ENCODE data around the gene CHCHD4. TPM values are rescaled to one million over a fixed set of nuclear protein-coding genes. Genes with fewer than 3 reads are reported as not detected.

CHCHD4 gene
- total and polyA plus RNA-seq, 2 experiments from 2014 or later = 31.1 to 39.2 TPM

DNA sequence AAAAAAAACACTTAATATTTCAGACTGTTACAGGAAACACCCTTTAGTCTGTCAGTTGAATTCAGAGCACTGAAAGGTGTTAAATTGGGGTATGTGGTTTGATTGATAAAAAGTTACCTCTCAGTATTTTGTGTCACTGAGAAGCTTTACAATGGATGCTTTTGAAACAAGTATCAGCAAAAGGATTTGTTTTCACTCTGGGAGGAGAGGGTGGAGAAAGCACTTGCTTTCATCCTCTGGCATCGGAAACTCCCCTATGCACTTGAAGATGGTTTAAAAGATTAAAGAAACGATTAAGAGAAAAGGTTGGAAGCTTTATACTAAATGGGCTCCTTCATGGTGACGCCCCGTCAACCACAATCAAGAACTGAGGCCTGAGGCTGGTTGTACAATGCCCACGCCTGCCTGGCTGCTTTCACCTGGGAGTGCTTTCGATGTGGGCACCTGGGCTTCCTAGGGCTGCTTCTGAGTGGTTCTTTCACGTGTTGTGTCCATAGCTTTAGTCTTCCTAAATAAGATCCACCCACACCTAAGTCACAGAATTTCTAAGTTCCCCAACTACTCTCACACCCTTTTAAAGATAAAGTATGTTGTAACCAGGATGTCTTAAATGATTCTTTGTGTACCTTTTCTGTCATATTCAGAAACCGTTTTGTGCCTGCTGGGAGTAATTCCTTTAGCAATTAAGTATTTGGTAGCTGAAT lies 18.0 kb upstream of the CHCHD4 start:
- ATAC-seq = no peak

More for the DNA sequence above, 18.0 kb upstream of the CHCHD4 start:
- H3K4me1 ChIP-seq (ENCODE audit: insufficient read depth) = peaks cover 4% of the 10 kb centered on the region; the same call in 1 of the 2 replicates
- no peaks in the 10 kb centered on the region for H3F3A ChIP-seq (replicated peaks; ENCODE audit: low read depth)
- no peaks in the 10 kb centered on the region for H4K20me1 ChIP-seq (replicated peaks; ENCODE audit: insufficient read depth)
- peaks cover 9% of the 10 kb centered on the region for H3K27me3 Mint-ChIP-seq (ENCODE audit: insufficient read depth, low read depth, poor library complexity)
- H3K27ac Mint-ChIP-seq = no peak overlapping the region
- H3K9me2 ChIP-seq (ENCODE audit: insufficient read depth) = no peaks in the 10 kb centered on the region
- no peak overlapping the region for H3K4me3 Mint-ChIP-seq
- TF ChIP-seq EZH2phosphoT487 (IDR thresholded peaks at IDR 0.05; ENCODE audit: unreplicated experiment) (no peak), JUNB (IDR thresholded peaks at IDR 0.05; ENCODE audit: unreplicated experiment) (no peak), ZNF331 (CRISPR knock-in tag; IDR thresholded peaks at IDR 0.05; ENCODE audit: low read depth) (no peak), NANOG (IDR thresholded peaks at IDR 0.05; ENCODE audit: borderline replicate concordance) (no peak), EZH2 (IDR thresholded peaks at IDR 0.05; ENCODE audit: low read depth, unreplicated experiment) (no peak), ZNF114 (CRISPR knock-in tag; IDR thresholded peaks at IDR 0.05) (no peak), POLR2AphosphoS5 (IDR thresholded peaks at IDR 0.05; ENCODE audit: low read depth) (no peak), CREB1 (CRISPR knock-in tag; IDR thresholded peaks at IDR 0.05; ENCODE audit: low read depth) (no peak), STAT1 (IDR thresholded peaks at IDR 0.05; ENCODE audit: unreplicated experiment) (no peak)
- TF ChIP-seq, protein P1, sequence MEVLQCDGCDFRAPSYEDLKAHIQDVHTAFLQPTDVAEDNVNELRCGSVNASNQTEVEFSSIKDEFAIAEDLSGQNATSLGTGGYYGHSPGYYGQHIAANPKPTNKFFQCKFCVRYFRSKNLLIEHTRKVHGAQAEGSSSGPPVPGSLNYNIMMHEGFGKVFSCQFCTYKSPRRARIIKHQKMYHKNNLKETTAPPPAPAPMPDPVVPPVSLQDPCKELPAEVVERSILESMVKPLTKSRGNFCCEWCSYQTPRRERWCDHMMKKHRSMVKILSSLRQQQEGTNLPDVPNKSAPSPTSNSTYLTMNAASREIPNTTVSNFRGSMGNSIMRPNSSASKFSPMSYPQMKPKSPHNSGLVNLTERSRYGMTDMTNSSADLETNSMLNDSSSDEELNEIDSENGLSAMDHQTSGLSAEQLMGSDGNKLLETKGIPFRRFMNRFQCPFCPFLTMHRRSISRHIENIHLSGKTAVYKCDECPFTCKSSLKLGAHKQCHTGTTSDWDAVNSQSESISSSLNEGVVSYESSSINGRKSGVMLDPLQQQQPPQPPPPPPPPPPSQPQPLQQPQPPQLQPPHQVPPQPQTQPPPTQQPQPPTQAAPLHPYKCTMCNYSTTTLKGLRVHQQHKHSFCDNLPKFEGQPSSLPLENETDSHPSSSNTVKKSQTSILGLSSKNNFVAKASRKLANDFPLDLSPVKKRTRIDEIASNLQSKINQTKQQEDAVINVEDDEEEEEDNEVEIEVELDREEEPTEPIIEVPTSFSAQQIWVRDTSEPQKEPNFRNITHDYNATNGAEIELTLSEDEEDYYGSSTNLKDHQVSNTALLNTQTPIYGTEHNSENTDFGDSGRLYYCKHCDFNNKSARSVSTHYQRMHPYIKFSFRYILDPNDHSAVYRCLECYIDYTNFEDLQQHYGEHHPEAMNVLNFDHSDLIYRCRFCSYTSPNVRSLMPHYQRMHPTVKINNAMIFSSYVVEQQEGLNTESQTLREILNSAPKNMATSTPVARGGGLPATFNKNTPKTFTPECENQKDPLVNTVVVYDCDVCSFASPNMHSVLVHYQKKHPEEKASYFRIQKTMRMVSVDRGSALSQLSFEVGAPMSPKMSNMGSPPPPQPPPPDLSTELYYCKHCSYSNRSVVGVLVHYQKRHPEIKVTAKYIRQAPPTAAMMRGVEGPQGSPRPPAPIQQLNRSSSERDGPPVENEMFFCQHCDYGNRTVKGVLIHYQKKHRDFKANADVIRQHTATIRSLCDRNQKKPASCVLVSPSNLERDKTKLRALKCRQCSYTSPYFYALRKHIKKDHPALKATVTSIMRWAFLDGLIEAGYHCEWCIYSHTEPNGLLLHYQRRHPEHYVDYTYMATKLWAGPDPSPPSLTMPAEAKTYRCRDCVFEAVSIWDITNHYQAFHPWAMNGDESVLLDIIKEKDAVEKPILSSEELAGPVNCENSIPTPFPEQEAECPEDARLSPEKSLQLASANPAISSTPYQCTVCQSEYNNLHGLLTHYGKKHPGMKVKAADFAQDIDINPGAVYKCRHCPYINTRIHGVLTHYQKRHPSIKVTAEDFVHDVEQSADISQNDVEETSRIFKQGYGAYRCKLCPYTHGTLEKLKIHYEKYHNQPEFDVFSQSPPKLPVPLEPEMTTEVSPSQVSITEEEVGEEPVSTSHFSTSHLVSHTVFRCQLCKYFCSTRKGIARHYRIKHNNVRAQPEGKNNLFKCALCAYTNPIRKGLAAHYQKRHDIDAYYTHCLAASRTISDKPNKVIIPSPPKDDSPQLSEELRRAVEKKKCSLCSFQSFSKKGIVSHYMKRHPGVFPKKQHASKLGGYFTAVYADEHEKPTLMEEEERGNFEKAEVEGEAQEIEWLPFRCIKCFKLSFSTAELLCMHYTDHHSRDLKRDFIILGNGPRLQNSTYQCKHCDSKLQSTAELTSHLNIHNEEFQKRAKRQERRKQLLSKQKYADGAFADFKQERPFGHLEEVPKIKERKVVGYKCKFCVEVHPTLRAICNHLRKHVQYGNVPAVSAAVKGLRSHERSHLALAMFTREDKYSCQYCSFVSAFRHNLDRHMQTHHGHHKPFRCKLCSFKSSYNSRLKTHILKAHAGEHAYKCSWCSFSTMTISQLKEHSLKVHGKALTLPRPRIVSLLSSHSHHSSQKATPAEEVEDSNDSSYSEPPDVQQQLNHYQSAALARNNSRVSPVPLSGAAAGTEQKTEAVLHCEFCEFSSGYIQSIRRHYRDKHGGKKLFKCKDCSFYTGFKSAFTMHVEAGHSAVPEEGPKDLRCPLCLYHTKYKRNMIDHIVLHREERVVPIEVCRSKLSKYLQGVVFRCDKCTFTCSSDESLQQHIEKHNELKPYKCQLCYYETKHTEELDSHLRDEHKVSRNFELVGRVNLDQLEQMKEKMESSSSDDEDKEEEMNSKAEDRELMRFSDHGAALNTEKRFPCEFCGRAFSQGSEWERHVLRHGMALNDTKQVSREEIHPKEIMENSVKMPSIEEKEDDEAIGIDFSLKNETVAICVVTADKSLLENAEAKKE (CRISPR knock-in tag; IDR thresholded peaks at IDR 0.05) = no peak
- TF ChIP-seq, protein P2, sequence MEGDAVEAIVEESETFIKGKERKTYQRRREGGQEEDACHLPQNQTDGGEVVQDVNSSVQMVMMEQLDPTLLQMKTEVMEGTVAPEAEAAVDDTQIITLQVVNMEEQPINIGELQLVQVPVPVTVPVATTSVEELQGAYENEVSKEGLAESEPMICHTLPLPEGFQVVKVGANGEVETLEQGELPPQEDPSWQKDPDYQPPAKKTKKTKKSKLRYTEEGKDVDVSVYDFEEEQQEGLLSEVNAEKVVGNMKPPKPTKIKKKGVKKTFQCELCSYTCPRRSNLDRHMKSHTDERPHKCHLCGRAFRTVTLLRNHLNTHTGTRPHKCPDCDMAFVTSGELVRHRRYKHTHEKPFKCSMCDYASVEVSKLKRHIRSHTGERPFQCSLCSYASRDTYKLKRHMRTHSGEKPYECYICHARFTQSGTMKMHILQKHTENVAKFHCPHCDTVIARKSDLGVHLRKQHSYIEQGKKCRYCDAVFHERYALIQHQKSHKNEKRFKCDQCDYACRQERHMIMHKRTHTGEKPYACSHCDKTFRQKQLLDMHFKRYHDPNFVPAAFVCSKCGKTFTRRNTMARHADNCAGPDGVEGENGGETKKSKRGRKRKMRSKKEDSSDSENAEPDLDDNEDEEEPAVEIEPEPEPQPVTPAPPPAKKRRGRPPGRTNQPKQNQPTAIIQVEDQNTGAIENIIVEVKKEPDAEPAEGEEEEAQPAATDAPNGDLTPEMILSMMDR (conservative IDR thresholded peaks at IDR 0.05; ENCODE audit: low read depth in 2 of 2) = no peak
- TF ChIP-seq, protein P3, sequence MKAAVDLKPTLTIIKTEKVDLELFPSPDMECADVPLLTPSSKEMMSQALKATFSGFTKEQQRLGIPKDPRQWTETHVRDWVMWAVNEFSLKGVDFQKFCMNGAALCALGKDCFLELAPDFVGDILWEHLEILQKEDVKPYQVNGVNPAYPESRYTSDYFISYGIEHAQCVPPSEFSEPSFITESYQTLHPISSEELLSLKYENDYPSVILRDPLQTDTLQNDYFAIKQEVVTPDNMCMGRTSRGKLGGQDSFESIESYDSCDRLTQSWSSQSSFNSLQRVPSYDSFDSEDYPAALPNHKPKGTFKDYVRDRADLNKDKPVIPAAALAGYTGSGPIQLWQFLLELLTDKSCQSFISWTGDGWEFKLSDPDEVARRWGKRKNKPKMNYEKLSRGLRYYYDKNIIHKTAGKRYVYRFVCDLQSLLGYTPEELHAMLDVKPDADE (IDR thresholded peaks at IDR 0.05) = no peak
- TF ChIP-seq, protein P4, sequence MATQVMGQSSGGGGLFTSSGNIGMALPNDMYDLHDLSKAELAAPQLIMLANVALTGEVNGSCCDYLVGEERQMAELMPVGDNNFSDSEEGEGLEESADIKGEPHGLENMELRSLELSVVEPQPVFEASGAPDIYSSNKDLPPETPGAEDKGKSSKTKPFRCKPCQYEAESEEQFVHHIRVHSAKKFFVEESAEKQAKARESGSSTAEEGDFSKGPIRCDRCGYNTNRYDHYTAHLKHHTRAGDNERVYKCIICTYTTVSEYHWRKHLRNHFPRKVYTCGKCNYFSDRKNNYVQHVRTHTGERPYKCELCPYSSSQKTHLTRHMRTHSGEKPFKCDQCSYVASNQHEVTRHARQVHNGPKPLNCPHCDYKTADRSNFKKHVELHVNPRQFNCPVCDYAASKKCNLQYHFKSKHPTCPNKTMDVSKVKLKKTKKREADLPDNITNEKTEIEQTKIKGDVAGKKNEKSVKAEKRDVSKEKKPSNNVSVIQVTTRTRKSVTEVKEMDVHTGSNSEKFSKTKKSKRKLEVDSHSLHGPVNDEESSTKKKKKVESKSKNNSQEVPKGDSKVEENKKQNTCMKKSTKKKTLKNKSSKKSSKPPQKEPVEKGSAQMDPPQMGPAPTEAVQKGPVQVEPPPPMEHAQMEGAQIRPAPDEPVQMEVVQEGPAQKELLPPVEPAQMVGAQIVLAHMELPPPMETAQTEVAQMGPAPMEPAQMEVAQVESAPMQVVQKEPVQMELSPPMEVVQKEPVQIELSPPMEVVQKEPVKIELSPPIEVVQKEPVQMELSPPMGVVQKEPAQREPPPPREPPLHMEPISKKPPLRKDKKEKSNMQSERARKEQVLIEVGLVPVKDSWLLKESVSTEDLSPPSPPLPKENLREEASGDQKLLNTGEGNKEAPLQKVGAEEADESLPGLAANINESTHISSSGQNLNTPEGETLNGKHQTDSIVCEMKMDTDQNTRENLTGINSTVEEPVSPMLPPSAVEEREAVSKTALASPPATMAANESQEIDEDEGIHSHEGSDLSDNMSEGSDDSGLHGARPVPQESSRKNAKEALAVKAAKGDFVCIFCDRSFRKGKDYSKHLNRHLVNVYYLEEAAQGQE (IDR thresholded peaks at IDR 0.05; ENCODE audit: unreplicated experiment) = no peak
- no peaks in the 10 kb centered on the region for H3K9me3 Mint-ChIP-seq
- H3K79me2 ChIP-seq (replicated peaks; ENCODE audit: insufficient read depth) = no peaks in the 10 kb centered on the region
- H2AFZ ChIP-seq = no peak overlapping the region
- H3K27ac ChIP-seq (ENCODE audit: low read depth) = peak overlapping the region; percentile 29; the same call in 1 of the 2 replicates
- H3K4me1 Mint-ChIP-seq = peaks cover 20% of the 10 kb centered on the region
- DNase-seq (ENCODE audit: low spot score) = no peak
- H3K36me3 ChIP-seq (ENCODE audit: insufficient read depth) = no peaks in the 10 kb centered on the region; the same call in 1 of the 2 replicates
- no peak overlapping the region for H3K4me3 ChIP-seq
- peaks cover 47% of the 10 kb centered on the region for H3K36me3 Mint-ChIP-seq (ENCODE audit: low read depth)
- no peak overlapping the region for H3K4me2 ChIP-seq
- no peaks in the 10 kb centered on the region for H3K27me3 ChIP-seq (ENCODE audit: insufficient read depth)

Data from GM23338 (cell line).